Measurements from ENCODE around the gene ORC6.

The ORC6 gene

GRCh38 chr16:46693598-46693997 is 4.1 kb downstream of the ORC6 start:
- Histone ChIP-seq H3K36me3 (ENCODE audit: control insufficient read depth, insufficient read depth, low read length) (peaks cover 14% of the 10 kb centered on the region), H3K4me3 (replicated peaks; ENCODE audit: low read depth, low read length) (no peak overlapping the region), H3K27me3 (replicated peaks; ENCODE audit: control insufficient read depth, insufficient read depth, low read length) (no peaks in the 10 kb centered on the region)
- DNase-seq (ENCODE audit: extremely low read depth, insufficient read length) = no peak
- TF ChIP-seq, protein P1, sequence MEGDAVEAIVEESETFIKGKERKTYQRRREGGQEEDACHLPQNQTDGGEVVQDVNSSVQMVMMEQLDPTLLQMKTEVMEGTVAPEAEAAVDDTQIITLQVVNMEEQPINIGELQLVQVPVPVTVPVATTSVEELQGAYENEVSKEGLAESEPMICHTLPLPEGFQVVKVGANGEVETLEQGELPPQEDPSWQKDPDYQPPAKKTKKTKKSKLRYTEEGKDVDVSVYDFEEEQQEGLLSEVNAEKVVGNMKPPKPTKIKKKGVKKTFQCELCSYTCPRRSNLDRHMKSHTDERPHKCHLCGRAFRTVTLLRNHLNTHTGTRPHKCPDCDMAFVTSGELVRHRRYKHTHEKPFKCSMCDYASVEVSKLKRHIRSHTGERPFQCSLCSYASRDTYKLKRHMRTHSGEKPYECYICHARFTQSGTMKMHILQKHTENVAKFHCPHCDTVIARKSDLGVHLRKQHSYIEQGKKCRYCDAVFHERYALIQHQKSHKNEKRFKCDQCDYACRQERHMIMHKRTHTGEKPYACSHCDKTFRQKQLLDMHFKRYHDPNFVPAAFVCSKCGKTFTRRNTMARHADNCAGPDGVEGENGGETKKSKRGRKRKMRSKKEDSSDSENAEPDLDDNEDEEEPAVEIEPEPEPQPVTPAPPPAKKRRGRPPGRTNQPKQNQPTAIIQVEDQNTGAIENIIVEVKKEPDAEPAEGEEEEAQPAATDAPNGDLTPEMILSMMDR (IDR thresholded peaks at IDR 0.05; ENCODE audit: insufficient read depth, low read length, poor library complexity, severe bottlenecking) = no peak

- no peak for DNase-seq (ENCODE audit: extremely low read depth, insufficient read length)
- Histone ChIP-seq H3K36me3 (ENCODE audit: control insufficient read depth, insufficient read depth, low read length) (peaks cover 17% of the 10 kb centered on the region), H3K4me3 (replicated peaks; ENCODE audit: low read depth, low read length) (no peak overlapping the region), H3K27me3 (replicated peaks; ENCODE audit: control insufficient read depth, insufficient read depth, low read length) (no peaks in the 10 kb centered on the region)
- TF ChIP-seq, protein P1 (IDR thresholded peaks at IDR 0.05; ENCODE audit: insufficient read depth, low read length, poor library complexity, severe bottlenecking) = no peak
Measured at GRCh38 chr16:46695937-46696336, 6.5 kb downstream of the ORC6 start.

GRCh38 chr16:46696957-46697356 is 7.5 kb downstream of the ORC6 start:
- no peak for DNase-seq (ENCODE audit: extremely low read depth, insufficient read length)
- Histone ChIP-seq H3K27me3 (replicated peaks; ENCODE audit: control insufficient read depth, insufficient read depth, low read length) (no peaks in the 10 kb centered on the region), H3K4me3 (replicated peaks; ENCODE audit: low read depth, low read length) (no peak overlapping the region), H3K36me3 (ENCODE audit: control insufficient read depth, insufficient read depth, low read length) (peaks cover 17% of the 10 kb centered on the region)
- TF ChIP-seq, protein P1 (IDR thresholded peaks at IDR 0.05; ENCODE audit: insufficient read depth, low read length, poor library complexity, severe bottlenecking) = no peak

DNA sequence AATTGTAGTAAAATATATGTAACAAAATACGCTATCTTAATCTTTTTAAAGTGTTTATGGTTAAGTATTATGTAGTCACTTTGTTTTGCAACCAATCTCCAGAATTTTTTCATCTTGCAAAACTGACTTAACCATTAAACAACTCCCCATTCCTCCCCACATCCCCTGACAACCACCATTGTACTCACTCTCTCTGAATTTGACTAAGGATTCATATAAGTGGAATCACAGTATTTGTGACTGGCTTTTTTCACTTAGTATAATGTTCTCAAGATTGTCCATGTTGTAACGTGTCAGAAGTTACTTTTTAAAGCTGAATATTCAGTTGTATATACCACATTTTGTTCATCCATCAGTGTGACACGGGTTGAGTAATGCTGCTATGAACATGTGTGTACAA is 10.6 kb downstream of the ORC6 start:
- TF ChIP-seq, protein P1 (IDR thresholded peaks at IDR 0.05; ENCODE audit: insufficient read depth, low read length, poor library complexity, severe bottlenecking) = no peak
- peaks cover 15% of the 10 kb centered on the region for H3K36me3 ChIP-seq (ENCODE audit: control insufficient read depth, insufficient read depth, low read length)

DNA sequence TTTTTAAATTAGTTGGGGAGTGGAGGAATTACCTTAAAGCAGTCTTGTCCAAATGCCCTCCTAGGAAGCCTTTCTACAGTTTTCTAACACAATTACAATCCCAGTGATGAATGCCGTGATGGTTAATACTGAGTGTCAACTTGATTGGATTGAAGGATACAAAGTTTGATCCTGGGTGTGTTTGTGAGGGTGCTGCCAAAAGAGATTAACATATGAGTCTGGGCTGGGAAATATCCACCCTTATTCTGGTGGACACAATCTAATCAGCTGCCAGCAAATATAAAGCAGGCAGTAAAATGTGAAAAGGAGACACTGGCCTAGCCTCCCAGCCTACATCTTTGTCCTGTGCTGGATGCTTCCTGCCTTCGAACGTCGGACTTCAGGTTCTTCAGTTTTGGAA is 12.2 kb downstream of the ORC6 start:
- TF ChIP-seq, protein P1 (IDR thresholded peaks at IDR 0.05; ENCODE audit: insufficient read depth, low read length, poor library complexity, severe bottlenecking) = no peak
- Histone ChIP-seq H3K4me3 (replicated peaks; ENCODE audit: low read depth, low read length) (no peak overlapping the region), H3K36me3 (ENCODE audit: control insufficient read depth, insufficient read depth, low read length) (peaks cover 6% of the 10 kb centered on the region), H3K27me3 (replicated peaks; ENCODE audit: control insufficient read depth, insufficient read depth, low read length) (no peaks in the 10 kb centered on the region)
- DNase-seq (ENCODE audit: extremely low read depth, insufficient read length) = no peak

More for the DNA sequence above, 10.6 kb downstream of the ORC6 start:
- no peak for DNase-seq (ENCODE audit: extremely low read depth, insufficient read length)
- Histone ChIP-seq H3K4me3 (replicated peaks; ENCODE audit: low read depth, low read length) (no peak overlapping the region), H3K27me3 (replicated peaks; ENCODE audit: control insufficient read depth, insufficient read depth, low read length) (no peaks in the 10 kb centered on the region)

DNA sequence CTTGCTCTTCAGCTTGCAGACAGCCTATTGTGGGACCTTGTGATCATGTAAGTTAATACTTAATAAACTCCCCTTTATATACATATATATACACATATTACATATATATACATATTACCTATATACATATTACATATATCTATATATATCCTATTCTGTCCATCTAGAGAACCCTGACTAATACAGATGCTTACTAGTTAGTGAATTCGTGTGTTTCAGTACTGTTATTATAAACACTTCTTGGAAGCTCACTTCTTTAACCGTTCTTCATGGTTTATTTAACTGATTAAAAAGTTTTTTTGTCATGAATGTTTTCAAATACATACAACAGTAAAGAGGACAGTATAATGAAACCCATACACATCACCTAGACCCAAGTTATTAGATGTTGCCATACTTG is 12.6 kb downstream of the ORC6 start:
- no peak for DNase-seq (ENCODE audit: extremely low read depth, insufficient read length)
- Histone ChIP-seq H3K36me3 (ENCODE audit: control insufficient read depth, insufficient read depth, low read length) (peaks cover 6% of the 10 kb centered on the region), H3K4me3 (replicated peaks; ENCODE audit: low read depth, low read length) (no peak overlapping the region), H3K27me3 (replicated peaks; ENCODE audit: control insufficient read depth, insufficient read depth, low read length) (no peaks in the 10 kb centered on the region)
- TF ChIP-seq, protein P1 (IDR thresholded peaks at IDR 0.05; ENCODE audit: insufficient read depth, low read length, poor library complexity, severe bottlenecking) = no peak

All from GM06990 (cell line).